ENCODE data around the gene CGB1. TPM values are rescaled to one million over a fixed set of nuclear protein-coding genes. Genes with fewer than 3 reads are reported as not detected.

Gene CGB1
- total and polyA plus RNA-seq, 2 of the 13 experiments (the other 11 are each of a cell fraction or from before 2014, with no cell fraction given) = not detected

DNA sequence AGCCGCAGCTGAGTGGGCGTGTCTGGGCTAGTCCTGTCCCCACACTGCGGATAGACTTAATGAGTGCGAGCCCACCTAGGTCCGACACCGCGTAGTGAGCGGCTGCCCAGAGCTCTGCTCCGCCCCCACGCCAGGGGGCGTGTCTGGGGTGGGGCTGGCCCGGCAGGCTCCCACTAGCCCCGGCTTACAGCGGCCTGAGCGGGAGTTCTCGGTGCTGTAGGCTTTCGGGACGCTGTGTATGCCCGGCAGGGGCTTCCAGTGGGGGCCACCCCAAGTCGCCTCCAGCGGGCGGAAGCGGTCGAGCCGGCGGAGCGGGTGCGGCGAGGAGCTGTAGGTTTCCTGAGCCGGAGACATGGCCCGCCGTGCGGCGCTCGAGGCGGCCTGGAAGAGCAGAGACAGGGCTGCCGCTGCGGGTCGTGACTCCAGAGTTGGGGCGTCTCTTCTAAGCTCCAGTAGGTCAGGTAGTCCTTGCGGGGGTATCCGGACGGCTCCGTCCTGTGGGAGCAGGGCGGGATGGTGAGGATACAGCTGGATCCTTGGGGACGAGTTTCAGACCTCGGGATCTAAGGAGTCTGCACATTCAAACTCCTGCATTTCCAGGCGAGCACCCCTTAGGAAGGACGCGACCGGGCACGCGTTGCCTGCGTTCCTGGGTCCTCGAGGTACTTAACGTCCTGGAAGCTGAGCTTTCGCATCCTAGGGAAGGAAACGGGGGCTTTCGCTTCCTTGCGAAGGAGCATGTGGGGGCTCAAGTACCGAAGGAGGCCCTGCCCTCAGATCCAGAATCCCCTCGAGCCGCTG is 19.6 kb upstream of the CGB1 start (continued):
- TF ChIP-seq ZNF562 (CRISPR knock-in tag; IDR thresholded peaks at IDR 0.05; ENCODE audit: borderline replicate concordance) (no peak), ZNF660 (CRISPR knock-in tag; IDR thresholded peaks at IDR 0.05; ENCODE audit: borderline replicate concordance, low read depth) (no peak), MTF2 (CRISPR knock-in tag; IDR thresholded peaks at IDR 0.05; ENCODE audit: borderline replicate concordance) (peak; percentile 84), HHEX (CRISPR knock-in tag; IDR thresholded peaks at IDR 0.05) (no peak), ZBTB7B (CRISPR knock-in tag; IDR thresholded peaks at IDR 0.05) (peak; percentile 30; the same call in 1 of the 2 replicates), RFXAP (CRISPR knock-in tag; IDR thresholded peaks at IDR 0.05; ENCODE audit: borderline replicate concordance) (no peak), ZNF569 (CRISPR knock-in tag; IDR thresholded peaks at IDR 0.05; ENCODE audit: borderline replicate concordance) (no peak), EZH2 (conservative IDR thresholded peaks at IDR 0.05; ENCODE audit: low read depth, low read length) (no peak), ZFYVE20 (CRISPR knock-in tag; IDR thresholded peaks at IDR 0.05; ENCODE audit: borderline replicate concordance, low read depth) (no peak)
- TF ChIP-seq, protein P1, sequence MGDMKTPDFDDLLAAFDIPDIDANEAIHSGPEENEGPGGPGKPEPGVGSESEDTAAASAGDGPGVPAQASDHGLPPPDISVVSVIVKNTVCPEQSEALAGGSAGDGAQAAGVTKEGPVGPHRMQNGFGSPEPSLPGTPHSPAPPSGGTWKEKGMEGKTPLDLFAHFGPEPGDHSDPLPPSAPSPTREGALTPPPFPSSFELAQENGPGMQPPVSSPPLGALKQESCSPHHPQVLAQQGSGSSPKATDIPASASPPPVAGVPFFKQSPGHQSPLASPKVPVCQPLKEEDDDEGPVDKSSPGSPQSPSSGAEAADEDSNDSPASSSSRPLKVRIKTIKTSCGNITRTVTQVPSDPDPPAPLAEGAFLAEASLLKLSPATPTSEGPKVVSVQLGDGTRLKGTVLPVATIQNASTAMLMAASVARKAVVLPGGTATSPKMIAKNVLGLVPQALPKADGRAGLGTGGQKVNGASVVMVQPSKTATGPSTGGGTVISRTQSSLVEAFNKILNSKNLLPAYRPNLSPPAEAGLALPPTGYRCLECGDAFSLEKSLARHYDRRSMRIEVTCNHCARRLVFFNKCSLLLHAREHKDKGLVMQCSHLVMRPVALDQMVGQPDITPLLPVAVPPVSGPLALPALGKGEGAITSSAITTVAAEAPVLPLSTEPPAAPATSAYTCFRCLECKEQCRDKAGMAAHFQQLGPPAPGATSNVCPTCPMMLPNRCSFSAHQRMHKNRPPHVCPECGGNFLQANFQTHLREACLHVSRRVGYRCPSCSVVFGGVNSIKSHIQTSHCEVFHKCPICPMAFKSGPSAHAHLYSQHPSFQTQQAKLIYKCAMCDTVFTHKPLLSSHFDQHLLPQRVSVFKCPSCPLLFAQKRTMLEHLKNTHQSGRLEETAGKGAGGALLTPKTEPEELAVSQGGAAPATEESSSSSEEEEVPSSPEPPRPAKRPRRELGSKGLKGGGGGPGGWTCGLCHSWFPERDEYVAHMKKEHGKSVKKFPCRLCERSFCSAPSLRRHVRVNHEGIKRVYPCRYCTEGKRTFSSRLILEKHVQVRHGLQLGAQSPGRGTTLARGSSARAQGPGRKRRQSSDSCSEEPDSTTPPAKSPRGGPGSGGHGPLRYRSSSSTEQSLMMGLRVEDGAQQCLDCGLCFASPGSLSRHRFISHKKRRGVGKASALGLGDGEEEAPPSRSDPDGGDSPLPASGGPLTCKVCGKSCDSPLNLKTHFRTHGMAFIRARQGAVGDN (CRISPR knock-in tag; IDR thresholded peaks at IDR 0.05) = peak; percentile 74
- TF ChIP-seq, protein P2, sequence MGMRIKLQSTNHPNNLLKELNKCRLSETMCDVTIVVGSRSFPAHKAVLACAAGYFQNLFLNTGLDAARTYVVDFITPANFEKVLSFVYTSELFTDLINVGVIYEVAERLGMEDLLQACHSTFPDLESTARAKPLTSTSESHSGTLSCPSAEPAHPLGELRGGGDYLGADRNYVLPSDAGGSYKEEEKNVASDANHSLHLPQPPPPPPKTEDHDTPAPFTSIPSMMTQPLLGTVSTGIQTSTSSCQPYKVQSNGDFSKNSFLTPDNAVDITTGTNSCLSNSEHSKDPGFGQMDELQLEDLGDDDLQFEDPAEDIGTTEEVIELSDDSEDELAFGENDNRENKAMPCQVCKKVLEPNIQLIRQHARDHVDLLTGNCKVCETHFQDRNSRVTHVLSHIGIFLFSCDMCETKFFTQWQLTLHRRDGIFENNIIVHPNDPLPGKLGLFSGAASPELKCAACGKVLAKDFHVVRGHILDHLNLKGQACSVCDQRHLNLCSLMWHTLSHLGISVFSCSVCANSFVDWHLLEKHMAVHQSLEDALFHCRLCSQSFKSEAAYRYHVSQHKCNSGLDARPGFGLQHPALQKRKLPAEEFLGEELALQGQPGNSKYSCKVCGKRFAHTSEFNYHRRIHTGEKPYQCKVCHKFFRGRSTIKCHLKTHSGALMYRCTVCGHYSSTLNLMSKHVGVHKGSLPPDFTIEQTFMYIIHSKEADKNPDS (CRISPR knock-in tag; IDR thresholded peaks at IDR 0.05) = no peak
- TF ChIP-seq, protein P3, sequence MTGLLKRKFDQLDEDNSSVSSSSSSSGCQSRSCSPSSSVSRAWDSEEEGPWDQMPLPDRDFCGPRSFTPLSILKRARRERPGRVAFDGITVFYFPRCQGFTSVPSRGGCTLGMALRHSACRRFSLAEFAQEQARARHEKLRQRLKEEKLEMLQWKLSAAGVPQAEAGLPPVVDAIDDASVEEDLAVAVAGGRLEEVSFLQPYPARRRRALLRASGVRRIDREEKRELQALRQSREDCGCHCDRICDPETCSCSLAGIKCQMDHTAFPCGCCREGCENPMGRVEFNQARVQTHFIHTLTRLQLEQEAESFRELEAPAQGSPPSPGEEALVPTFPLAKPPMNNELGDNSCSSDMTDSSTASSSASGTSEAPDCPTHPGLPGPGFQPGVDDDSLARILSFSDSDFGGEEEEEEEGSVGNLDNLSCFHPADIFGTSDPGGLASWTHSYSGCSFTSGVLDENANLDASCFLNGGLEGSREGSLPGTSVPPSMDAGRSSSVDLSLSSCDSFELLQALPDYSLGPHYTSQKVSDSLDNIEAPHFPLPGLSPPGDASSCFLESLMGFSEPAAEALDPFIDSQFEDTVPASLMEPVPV (CRISPR knock-in tag; IDR thresholded peaks at IDR 0.05) = peak; percentile 34; the same call in 1 of the 2 replicates
- TF ChIP-seq, protein P4, sequence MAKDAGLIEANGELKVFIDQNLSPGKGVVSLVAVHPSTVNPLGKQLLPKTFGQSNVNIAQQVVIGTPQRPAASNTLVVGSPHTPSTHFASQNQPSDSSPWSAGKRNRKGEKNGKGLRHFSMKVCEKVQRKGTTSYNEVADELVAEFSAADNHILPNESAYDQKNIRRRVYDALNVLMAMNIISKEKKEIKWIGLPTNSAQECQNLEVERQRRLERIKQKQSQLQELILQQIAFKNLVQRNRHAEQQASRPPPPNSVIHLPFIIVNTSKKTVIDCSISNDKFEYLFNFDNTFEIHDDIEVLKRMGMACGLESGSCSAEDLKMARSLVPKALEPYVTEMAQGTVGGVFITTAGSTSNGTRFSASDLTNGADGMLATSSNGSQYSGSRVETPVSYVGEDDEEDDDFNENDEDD (CRISPR knock-in tag; IDR thresholded peaks at IDR 0.05; ENCODE audit: borderline replicate concordance) = no peak
- TF ChIP-seq, protein P5, sequence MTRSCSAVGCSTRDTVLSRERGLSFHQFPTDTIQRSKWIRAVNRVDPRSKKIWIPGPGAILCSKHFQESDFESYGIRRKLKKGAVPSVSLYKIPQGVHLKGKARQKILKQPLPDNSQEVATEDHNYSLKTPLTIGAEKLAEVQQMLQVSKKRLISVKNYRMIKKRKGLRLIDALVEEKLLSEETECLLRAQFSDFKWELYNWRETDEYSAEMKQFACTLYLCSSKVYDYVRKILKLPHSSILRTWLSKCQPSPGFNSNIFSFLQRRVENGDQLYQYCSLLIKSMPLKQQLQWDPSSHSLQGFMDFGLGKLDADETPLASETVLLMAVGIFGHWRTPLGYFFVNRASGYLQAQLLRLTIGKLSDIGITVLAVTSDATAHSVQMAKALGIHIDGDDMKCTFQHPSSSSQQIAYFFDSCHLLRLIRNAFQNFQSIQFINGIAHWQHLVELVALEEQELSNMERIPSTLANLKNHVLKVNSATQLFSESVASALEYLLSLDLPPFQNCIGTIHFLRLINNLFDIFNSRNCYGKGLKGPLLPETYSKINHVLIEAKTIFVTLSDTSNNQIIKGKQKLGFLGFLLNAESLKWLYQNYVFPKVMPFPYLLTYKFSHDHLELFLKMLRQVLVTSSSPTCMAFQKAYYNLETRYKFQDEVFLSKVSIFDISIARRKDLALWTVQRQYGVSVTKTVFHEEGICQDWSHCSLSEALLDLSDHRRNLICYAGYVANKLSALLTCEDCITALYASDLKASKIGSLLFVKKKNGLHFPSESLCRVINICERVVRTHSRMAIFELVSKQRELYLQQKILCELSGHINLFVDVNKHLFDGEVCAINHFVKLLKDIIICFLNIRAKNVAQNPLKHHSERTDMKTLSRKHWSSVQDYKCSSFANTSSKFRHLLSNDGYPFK (CRISPR knock-in tag; IDR thresholded peaks at IDR 0.05; ENCODE audit: borderline replicate concordance) = 0 out of 2 replicates have a peak, but pooled peaks have one; percentile 39
